ENCODE results near the gene MUSTN1.

Gene MUSTN1

DNA sequence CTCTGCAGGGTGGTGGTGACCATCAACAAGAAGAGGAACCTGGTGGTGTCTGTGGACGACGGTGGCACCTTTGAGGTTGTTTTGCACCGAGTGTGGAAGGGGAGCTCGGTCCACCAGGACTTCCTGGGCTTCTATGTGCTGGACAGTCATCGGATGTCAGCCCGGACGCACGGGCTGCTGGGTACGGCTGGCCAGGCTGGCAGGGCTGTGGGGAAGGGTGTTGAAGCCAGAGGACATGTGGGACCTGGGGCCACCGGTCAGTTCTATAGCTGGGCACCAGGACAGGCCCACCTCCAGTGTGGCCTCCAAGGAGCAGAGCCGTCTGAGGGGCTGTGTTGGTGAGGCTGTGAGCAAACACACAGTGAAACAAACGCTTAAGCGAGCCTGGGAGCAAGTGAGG, 44.1 kb downstream of the MUSTN1 start:
- TF ChIP-seq, protein P1, sequence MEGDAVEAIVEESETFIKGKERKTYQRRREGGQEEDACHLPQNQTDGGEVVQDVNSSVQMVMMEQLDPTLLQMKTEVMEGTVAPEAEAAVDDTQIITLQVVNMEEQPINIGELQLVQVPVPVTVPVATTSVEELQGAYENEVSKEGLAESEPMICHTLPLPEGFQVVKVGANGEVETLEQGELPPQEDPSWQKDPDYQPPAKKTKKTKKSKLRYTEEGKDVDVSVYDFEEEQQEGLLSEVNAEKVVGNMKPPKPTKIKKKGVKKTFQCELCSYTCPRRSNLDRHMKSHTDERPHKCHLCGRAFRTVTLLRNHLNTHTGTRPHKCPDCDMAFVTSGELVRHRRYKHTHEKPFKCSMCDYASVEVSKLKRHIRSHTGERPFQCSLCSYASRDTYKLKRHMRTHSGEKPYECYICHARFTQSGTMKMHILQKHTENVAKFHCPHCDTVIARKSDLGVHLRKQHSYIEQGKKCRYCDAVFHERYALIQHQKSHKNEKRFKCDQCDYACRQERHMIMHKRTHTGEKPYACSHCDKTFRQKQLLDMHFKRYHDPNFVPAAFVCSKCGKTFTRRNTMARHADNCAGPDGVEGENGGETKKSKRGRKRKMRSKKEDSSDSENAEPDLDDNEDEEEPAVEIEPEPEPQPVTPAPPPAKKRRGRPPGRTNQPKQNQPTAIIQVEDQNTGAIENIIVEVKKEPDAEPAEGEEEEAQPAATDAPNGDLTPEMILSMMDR (IDR thresholded peaks at IDR 0.05; ENCODE audit: low read depth, low read length, missing control alignments) = no peak
- no peak overlapping the region for H3K27ac ChIP-seq
- DNase-seq = no peak
- H3K36me3 ChIP-seq (replicated peaks) = no peaks in the 10 kb centered on the region
- in situ Hi-C loops (cut with HindIII; ENCODE audit: low pct_ligation_motif_present, low sequenced_read_pairs) = no loop called here
- no peaks in the 10 kb centered on the region for H3K27me3 ChIP-seq (replicated peaks)
- no peak overlapping the region for H3K4me3 ChIP-seq (ENCODE audit: low read depth, low read length)

DNA sequence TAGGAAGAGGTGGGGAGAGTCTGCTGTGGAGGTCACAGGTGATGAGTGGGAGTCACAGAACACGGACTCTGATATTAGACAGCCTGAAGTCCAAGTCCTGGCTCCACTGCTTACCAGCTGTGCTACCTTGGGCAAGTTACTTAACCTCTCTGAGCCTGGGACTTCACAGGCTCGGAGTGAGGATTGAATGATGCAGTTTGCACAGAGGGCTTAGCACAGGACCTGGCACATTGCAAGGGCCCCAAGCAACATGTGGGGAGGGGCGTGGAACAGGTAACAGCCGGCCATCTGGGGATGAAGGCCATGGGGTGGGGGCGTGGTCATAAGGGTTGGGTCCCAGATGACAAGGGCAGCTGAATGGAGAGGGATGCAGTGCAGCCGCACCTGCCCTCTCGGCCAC, 44.5 kb downstream of the MUSTN1 start:
- no peak for DNase-seq

DNA sequence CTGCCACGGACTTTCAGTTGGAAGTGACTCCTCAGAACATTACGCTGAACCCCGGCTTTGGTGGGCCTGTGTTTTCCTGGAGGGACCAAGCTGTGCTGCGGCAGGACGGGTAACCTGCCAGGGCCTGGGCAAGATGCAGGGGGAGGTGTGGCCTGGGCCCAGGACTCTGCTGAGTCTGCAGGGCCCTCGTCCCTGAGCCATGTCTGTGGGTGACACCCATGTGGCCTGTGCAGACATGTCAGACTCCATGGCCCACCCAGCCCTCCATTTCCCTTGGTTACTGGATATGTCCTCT, 45.1 kb downstream of the MUSTN1 start:
- no peak for DNase-seq
- TF ChIP-seq, protein P1 (IDR thresholded peaks at IDR 0.05; ENCODE audit: low read depth, low read length, missing control alignments) = no peak
- in situ Hi-C loops (cut with HindIII; ENCODE audit: low pct_ligation_motif_present, low sequenced_read_pairs) = no loop called here
- H3K27ac ChIP-seq = no peak overlapping the region
- H3K36me3 ChIP-seq (replicated peaks) = no peaks in the 10 kb centered on the region
- no peaks in the 10 kb centered on the region for H3K27me3 ChIP-seq (replicated peaks)
- H3K4me3 ChIP-seq (ENCODE audit: low read depth, low read length) = no peak overlapping the region

More for the DNA sequence above, 44.5 kb downstream of the MUSTN1 start:
- Histone ChIP-seq H3K27me3 (replicated peaks) (no peaks in the 10 kb centered on the region), H3K36me3 (replicated peaks) (no peaks in the 10 kb centered on the region), H3K27ac (no peak overlapping the region), H3K4me3 (ENCODE audit: low read depth, low read length) (no peak overlapping the region)
- TF ChIP-seq, protein P1 (IDR thresholded peaks at IDR 0.05; ENCODE audit: low read depth, low read length, missing control alignments) = no peak
- in situ Hi-C loops (cut with HindIII; ENCODE audit: low pct_ligation_motif_present, low sequenced_read_pairs) = no loop called here

DNA sequence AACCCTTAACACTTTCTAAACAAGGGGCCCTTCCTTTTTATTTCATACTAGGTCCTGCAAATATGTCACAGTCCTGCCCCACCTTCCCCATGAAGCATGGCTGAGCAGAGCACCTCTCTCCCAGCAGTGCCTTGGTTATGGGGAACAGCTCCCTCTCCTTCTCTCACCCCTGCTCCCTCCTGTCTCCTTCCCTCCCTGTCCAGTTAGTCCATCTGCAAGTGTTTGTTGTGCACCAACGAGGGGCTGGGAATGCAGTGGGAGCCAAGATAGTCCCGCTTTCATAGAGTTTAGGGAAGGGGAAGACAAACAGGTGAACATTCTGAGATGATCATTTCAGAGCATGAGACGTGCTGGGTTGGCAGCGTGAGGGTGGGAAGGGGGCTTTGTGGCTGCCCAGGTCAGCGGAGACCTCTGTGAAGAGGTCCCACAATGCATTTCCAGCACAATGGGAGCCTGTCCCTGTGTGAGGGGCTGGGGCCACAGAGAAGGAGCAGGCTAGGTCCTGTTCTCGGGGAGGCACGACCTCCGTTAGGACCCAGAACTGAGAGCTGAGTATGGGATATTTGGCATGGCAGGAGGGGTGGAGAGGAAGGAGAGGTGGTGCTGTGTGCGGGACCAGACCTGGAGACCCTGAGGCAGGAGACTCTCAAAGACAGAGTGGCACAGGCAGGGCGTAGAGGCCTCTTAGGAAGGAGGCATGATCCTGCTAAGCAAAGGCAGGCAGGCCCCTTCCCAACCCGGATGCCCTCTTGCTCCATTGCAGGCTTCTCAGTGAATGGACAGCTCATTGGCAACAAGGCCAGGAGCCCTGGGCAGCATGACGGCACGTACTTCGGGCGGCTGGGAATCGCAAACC, 45.7 kb downstream of the MUSTN1 start:
- Histone ChIP-seq H3K36me3 (replicated peaks) (no peaks in the 10 kb centered on the region), H3K27ac (no peak overlapping the region), H3K4me3 (ENCODE audit: low read depth, low read length) (no peak overlapping the region), H3K27me3 (replicated peaks) (no peaks in the 10 kb centered on the region)
- in situ Hi-C loops (cut with HindIII; ENCODE audit: low pct_ligation_motif_present, low sequenced_read_pairs) = no loop called here
- TF ChIP-seq, protein P1 (IDR thresholded peaks at IDR 0.05; ENCODE audit: low read depth, low read length, missing control alignments) = no peak
- DNase-seq = no peak

DNA sequence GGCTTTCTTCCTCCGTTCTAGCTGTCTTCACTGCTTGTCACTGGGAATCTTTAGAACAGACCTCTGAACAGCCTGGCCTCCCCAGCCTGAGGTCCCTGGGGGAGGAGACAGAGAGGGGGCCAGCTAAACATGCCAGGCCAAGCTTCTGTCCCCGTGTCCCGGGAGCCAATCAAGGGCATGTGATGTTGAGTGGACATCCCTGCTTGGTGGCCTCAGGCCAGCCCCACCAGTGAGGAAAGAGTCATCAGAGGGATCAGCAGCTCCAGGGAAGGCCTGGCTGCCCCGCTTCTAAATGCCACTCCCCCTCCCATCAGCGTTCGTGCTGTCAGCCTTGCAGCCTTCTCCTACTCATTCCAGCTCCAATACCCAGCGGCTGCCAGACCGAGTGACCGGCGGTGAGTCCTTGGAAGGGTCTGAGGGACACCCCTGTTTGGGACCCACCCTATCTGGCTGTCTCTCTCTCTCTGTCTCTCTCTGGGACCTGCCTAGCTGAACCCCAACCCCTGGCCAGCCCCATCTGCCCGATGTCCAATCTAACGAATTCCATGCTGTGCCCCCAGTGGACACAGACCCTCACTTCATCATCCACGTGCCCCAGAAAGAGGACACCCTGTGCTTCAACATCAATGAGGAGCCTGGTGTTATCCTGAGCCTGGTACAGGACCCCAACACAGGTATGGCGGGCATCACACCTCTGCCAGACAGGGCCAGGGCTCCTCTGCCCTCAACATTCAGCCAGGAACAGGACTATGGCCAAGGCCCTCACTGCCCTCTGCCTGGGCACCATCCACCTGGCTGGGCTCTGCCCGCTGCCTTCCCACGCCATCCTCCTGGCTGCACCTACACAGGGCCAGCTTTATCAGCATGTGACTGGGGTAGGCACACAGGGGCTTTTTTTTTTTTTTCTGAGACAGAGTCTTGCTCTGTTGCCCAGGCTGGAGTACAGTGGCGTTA, 46.9 kb downstream of the MUSTN1 start:
- Histone ChIP-seq H3K36me3 (replicated peaks) (no peaks in the 10 kb centered on the region), H3K27ac (no peak overlapping the region), H3K27me3 (replicated peaks) (no peaks in the 10 kb centered on the region), H3K4me3 (ENCODE audit: low read depth, low read length) (no peak overlapping the region)
- no peak for DNase-seq
- TF ChIP-seq, protein P1 (IDR thresholded peaks at IDR 0.05; ENCODE audit: low read depth, low read length, missing control alignments) = peak; percentile 16
- in situ Hi-C loops (cut with HindIII; ENCODE audit: low pct_ligation_motif_present, low sequenced_read_pairs) = no loop called here

Data from brain microvascular endothelial cell (primary cell).